Testis (tissue), 3 donors: ENCODE data around the gene GABBR2. TPM values are rescaled to one million over a fixed set of nuclear protein-coding genes. Genes with fewer than 3 reads are reported as not detected.

ENCODE experiments used
- DNase-seq: peaks from one replicate; pipeline ENCODE4 v3.0.0-alpha.2; 2019
- H3K27ac ChIP-seq, 2 donors: fragments of 200-600 bp; sonication (generic); one replicate each; pipeline ENCODE4 v1.5.1; 2019
- H3K27me3 ChIP-seq: fragments of 200-600 bp; sonication (generic); one replicate; pipeline ENCODE4 v1.5.1; 2019
- H3K36me3 ChIP-seq: fragments of 200-600 bp; sonication (generic); one replicate; pipeline ENCODE4 v1.5.1; 2017; ENCODE audit warnings: low read depth; ENCODE audit errors: missing control alignments
- H3K4me1 ChIP-seq: fragments of 200-600 bp; sonication (generic); one replicate; pipeline ENCODE4 v1.5.1; 2019
- H3K4me3 ChIP-seq, 2 donors: fragments of 200-600 bp; sonication (generic); one replicate each; pipeline ENCODE4 v1.5.1; 2017 to 2019
- H3K9me3 ChIP-seq: fragments of 200-600 bp; sonication (generic); one replicate; pipeline ENCODE4 v1.5.1; 2017
- CTCF ChIP-seq, 3 experiments: fragments of 450-650 bp in 2 of 3; fragments of 200-600 bp in 1 of 3; sonication (generic) in 1 of 3; IDR thresholded peaks; one replicate each; pipeline ENCODE4 v1.5.1; 2016 to 2019; ENCODE audit warnings: antibody characterized with exemption in 3 of 3, mild to moderate bottlenecking in 2 of 3, moderate library complexity in 1 of 3
- POLR2A ChIP-seq: fragments of 450-650 bp; IDR thresholded peaks from one replicate; pipeline ENCODE4 v1.6.1; 2017; ENCODE audit warnings: antibody characterized with exemption, mild to moderate bottlenecking, moderate library complexity
- WGBS, 2 donors: methylation state at CpG; one replicate each; pipeline ENCODE4 v1.1.5; 2018; 5-methylcytosine and 5-hydroxymethylcytosine counted together
- intact Hi-C: fragments of 100-400 bp; cut with DNase I; formaldehyde crosslinking; loops from one replicate; pipeline ENCODE4 v1.15.1; 2023; ENCODE audit warnings: low total_unique reads
- polyA plus RNA-seq: library from polyadenylated mRNA; stranded (reverse); fragments of 350-450 nt; fragmentation: Illumina TruSeq; extraction: RNeasy Lipid Tissue Mini Kit (QIAGEN cat#74804); gene quantifications from one replicate; pipeline ENCODE4 v1.2.3, GENCODE V29; 2014; ENCODE audit warnings: low read depth, low replicate concordance; ENCODE audit not compliant: insufficient read depth
- total RNA-seq, 2 donors: library from RNA; depleted of rRNA; stranded (reverse); fragments of >200 nt; gene quantifications; one replicate each; pipeline ENCODE4 v1.2.3, GENCODE V29; 2016

The GABBR2 gene
- total and polyA plus RNA-seq, 3 donors from 2014 or later, result 3.0 to 8.1 (median 6.9) TPM

- Histone ChIP-seq H3K9me3 (no peaks in the 10 kb centered on the region), H3K36me3 (no peaks in the 10 kb centered on the region), H3K4me3 (peak overlapping the region; percentile 84 to 91), H3K27me3 (no peaks in the 10 kb centered on the region), H3K4me1 (peaks cover 4% of the 10 kb centered on the region), H3K27ac (peak overlapping the region; percentile 96 to 98)
- TF ChIP-seq POLR2A (no peak), CTCF (IDR thresholded peaks at IDR 0.05) (no peak)
- 2 to 3% methylated on average over 10 to 27 of the region's 36 CpGs for WGBS, 2 donors
- intact Hi-C loops, result no loop called here
- DNase-seq, result peak; percentile 37
Measured at GRCh38 chr9:98255061-98255577, 453.6 kb downstream of the GABBR2 start.

GRCh38 chr9:98254228-98255060, 454.3 kb downstream of the GABBR2 start:
- intact Hi-C loops, result no loop called here
- Histone ChIP-seq H3K4me1 (peaks cover 4% of the 10 kb centered on the region), H3K4me3 (peak overlapping the region; percentile 84 to 91), H3K9me3 (no peaks in the 10 kb centered on the region), H3K27ac (no peak overlapping the region), H3K36me3 (no peaks in the 10 kb centered on the region), H3K27me3 (no peaks in the 10 kb centered on the region)
- TF ChIP-seq POLR2A (no peak), CTCF (IDR thresholded peaks at IDR 0.05) (no peak)
- DNase-seq, result no peak
- WGBS, 2 donors, result 33 to 42% methylated on average over 5 of the region's 5 CpGs

GRCh38 chr9:98253565-98253964, 455.2 kb downstream of the GABBR2 start:
- H3K4me1 ChIP-seq, result peaks cover 4% of the 10 kb centered on the region
- intact Hi-C loops, result no loop called here
- H3K9me3 ChIP-seq, result no peaks in the 10 kb centered on the region
- TF ChIP-seq POLR2A (no peak), CTCF (IDR thresholded peaks at IDR 0.05) (no peak)
- no peaks in the 10 kb centered on the region for H3K36me3 ChIP-seq
- no peaks in the 10 kb centered on the region for H3K27me3 ChIP-seq
- DNase-seq, result no peak
- WGBS, 2 donors, result 88 to 94% methylated on average over 3 of the region's 3 CpGs
- no peak overlapping the region for H3K4me3 ChIP-seq
- H3K27ac ChIP-seq, result no peak overlapping the region

GRCh38 chr9:98251551-98251950, 457.2 kb downstream of the GABBR2 start:
- no peak overlapping the region for H3K4me3 ChIP-seq
- intact Hi-C loops, result no loop called here
- 90 to 97% methylated on average over 9 of the region's 9 CpGs for WGBS, 2 donors
- no peak for TF ChIP-seq CTCF (IDR thresholded peaks at IDR 0.05)
- no peak for TF ChIP-seq POLR2A
- no peak overlapping the region for H3K27ac ChIP-seq
- no peaks in the 10 kb centered on the region for H3K27me3 ChIP-seq
- H3K4me1 ChIP-seq, result peaks cover 4% of the 10 kb centered on the region
- no peaks in the 10 kb centered on the region for H3K36me3 ChIP-seq
- no peak for DNase-seq
- no peaks in the 10 kb centered on the region for H3K9me3 ChIP-seq
